HG02943 (cell line): ENCODE results near the gene JUN.
"Not testable (repeated sequence)": the region's sequence is repeated elsewhere in the genome, so short reads cannot be mapped to it uniquely, and the experiment has no call there.

Experiments used
- ATAC-seq: cut with Tn5 transposase; IDR thresholded peaks from one replicate; pipeline ENCODE4 v1.9.1; 2021; ENCODE audit warnings: mild to moderate bottlenecking, low read depth, moderate library complexity; ENCODE audit not compliant: unreplicated experiment

JUN gene

DNA sequence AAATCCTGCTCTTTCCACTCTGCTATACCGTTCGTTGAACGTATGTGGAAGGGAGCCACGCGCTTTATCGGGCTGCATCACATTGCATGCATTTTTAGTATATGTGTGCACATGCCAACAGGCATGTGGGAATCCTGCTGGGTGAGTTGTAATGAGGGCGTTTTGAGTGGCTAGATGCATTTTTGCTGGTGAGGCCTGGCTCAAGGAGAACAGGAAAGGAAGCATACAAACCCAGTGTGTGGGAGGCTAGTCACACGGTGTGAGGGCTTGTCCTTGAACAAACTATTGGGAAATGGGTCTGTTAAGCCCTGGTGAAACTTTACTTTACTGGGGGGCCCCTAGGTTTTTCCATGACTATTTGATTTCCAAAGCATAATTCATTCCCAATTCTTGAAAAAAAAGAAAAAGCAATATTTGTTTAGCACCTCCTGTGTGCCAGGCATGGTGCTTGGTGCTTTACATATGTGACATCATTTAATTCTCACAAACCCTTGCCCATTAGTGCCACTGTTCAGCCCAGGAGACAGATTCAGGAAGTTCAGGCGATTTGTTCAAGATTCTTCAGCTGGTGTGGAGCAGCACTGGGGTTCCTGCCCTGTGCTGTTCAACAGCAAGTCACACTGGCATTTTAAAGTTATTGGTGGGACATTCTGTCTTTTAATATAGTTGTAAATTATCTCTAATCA lies 25.6 kb upstream of the JUN start:
- no peak for ATAC-seq

DNA sequence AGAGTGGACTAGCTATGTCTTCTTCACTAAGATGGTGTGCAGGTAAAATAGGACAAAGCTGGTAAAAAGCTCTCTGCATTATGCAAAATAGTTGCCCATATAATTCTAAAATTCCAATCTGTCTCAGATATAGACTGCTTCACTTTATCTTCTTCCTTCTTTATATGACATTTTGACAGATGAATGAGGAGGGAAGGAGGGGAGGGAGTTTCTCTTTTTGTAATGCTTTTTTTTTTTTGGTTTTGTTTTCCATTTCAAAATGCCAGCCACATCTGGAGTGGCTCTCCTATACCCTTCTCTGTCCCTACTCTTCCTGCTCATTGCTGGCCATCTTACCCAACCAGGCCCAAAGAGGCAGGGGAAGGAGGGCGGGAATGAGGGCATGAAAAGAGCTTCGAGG lies 24.2 kb upstream of the JUN start:
- no peak for ATAC-seq

DNA sequence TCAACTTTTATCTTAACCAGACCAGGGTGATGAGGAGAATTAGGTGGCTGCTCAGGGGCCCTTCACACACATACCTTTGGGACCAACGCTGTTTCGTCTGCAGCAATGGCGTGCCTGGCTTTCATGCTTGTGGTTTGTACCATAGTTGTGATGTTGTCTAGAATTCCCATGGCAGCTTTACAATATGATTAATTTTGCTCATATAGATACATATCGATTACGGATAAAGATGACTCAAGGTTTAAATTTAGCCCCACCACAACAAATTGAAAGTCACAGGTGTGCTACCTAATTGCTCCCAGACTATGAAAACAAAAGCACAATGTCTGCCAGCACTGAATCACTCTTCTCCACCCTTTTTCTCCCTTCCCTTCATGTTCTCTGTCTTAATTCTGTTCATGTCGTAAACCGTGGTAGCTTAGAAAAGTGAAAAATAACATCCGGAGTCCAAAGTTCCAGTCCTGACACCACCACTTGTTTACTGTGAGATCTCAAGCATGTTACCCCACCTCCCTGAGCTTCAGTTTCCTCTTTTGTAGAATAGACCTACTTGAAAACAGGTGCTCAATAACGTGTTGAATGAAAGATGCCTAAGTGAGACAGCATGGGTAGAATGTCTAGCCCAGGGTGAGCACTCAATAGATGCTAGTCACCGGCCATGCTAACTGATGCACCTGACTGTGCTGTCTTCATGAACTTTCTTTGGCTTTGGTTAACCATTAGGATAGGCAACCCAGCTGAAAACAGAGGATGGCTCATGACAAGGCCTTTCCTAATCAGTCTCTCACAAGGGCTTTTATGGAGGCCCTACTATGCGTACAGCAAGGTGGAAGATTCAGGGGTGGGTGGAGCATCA lies 22.1 kb upstream of the JUN start:
- peak; percentile 64 for ATAC-seq

DNA sequence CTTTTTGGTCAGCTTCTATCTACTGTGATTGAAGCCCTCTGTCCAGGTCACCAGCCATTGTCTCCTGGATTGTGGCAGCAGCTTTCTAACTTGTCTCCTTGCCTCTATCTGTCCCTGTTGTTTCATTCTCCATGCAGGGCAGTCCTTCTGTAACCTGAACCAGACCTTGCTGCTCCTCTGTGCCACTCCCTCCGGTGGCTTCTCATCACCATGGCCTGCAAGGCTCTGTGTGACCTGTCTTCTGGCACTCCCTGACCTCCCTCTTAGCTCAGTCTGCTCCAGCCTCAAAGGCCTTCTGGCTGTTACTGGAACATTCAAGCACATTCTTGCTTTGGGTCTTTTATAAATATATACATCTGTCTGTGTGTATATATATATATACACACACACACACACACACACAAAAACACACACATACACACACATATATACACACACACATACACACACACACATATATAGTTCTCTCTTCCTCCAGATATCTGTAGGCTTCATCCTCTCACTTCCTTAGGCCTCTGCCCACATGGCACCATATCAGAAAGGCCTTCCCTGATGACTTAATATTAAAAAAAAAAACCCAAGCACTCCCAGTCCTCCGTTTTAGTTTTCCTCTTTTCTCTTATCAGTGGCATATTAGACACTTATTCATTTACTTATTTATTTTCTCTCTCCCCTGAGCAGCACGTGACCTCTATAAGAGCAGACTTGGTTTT lies 21.2 kb upstream of the JUN start:
- ATAC-seq = no peak

DNA sequence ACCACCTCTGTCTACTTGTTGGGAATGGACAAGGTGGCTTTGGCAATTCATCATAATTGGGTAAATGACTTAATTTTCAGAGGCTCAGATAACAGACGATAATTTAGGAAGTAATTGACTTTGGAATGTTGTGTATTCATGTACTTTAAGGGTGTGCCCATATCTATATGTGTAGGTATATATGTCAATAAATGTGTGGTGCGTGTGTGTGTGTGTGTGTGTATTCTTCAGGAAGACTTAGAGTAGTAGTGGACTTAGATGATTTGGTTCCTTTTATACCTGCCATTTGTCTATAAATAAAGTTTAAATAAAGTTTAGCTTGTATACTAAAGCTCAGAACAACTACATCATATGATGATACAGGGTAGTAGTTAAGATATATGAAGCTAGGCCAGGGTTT lies 20.0 kb upstream of the JUN start:
- ATAC-seq = no peak

DNA sequence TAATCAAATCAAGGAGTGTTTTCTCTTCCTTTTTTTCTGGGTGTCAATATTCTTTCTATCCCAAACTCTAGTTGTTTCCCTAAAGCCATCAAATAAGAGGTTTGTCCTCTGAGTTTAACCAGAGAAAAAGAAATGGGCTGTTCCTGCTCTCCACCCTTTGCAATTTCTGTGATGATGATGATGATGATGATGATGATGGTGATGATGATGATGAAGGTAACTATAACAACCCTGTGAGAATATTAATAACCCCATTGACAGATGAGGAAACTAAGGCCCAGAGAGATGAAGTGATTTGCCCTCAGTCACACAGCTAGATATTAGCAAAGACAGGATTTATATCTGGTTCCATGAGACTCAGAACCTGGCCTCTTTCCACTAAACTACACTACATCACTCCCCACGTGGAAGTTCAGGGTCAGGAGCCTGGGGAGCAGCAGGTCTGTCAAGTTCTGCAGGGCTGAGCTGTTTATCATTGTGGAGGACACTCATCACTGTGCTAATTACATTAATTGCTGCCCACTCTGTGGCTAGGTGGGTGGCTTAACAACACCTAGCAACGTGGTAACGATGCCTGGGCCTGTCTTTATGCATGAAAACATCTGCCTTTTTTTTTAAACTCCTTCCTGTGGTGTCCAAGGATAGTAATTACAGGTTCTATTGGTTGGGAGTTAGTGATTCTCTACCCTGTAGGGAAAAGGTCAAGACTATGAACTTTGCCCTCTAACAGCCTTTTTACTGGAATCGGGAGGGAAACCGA lies 19.0 kb upstream of the JUN start:
- no peak for ATAC-seq

DNA sequence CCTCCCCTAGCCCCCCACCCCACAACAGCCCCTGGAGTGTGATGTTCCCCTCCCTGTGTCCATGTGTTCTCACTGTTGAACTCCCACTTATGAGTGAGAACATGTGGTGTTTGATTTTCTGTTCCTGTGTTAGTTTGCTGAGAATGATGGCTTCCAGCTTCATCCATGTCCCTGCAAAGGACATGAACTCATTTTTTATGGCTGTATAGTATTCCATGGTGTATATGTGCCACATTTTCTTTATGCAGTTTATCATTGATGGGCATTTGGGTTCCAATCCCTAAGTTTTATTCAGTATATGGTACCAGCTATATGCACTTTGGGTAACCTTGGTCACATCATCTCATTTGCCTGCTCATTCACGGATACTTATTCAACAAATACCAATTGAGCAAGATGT lies 17.4 kb upstream of the JUN start:
- not testable (repeated sequence) for ATAC-seq

DNA sequence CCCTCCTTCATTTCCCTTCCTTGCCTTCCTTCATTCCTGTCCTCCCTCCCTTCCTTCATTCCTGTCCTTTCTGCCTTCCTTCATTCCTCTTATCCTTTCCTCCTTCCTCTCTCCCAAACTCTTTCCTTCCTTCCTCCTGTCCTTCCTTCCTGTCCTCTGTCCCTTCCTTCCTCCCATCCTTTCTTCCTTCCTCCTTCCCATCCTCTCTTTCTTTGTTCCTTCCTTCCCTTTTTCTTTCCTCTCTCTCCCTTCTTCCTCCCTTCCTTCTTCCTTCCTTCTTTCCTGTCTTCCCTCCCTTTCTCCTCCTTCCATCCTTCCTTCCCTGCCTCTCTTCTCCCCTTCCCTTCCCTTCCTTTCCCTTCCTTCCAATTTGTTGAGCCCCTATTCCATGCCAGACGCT lies 15.8 kb upstream of the JUN start:
- no peak for ATAC-seq

DNA sequence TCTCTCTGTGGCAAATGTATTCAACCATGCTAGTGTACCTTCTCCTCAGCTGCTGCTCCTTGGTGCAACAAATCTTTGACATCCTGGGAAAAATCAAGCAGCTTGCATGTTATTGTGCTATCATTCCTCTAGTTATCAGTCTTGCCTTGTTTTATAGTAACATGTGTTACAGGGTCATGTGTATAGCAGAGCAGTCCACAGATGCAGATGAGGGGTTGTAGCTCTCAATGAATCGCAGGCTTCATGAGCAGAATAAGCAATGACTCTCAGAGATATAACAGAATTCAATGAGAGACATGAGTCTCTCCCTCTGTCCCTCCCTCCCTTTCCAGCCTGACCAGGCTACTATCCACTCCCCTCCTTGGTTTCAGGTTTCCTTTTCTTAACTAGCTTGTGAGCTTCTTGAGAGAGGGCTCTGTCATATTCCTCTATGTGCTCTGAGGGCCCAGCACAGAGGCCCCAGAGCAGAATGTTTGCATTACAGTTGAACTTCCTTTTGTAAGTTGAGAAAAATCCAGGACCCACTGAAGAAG lies 15.1 kb upstream of the JUN start:
- no peak for ATAC-seq

DNA sequence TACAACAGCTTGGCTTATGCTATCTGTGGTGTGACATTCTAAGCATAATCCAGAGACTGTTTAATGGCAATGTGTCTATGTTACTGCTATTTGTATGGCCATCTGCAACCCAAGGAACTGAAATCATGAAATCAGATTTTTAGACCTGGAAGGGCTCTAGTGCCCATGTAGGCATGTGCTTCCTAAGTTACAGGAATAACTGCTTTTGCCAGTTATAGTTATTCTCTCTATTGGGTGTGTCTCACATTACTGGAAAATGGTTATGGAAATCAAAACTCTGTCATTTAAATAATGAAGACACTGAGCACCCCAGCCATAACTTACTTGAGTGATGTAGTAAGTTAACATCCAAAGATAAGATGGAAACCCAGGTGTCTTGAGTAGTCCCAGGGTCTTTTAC lies 12.6 kb upstream of the JUN start:
- no peak for ATAC-seq

DNA sequence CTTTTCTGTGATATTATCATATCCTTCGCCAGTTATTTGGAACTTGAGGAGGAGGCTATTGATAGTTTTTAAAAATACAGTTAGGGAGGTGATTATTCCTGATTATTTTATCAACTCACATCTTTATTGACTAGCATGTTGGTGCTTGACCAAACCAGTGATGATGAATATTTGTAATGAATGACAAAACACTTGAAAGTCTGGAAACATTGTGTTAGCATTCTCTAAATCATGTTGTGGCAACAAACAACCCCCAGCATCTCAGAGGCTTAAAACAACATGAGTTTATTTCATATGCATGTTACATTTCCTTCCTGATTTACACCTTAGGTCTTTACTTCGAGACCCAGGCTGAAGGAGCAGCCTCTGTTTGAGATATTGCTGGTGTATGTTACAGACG lies 10.7 kb upstream of the JUN start:
- no peak for ATAC-seq

DNA sequence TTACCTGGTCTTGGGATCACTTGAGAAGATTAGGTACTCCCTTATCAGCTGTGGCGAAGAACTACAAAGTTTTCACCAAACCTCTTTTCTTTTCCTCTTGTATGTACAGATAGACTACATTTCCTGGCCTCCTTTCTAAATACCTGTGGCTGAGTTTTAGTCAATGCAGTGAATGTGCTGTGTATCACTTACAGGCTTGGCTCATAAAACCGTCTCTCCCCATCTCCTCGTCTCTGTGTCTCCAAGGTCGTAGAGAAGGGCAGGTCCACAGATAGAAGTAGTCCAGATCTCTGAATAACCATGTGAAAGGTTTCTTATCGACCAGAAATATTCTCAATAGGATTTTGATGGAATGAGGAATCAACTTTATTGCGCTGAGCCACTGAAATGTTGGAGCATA lies 9.0 kb upstream of the JUN start:
- no peak for ATAC-seq

DNA sequence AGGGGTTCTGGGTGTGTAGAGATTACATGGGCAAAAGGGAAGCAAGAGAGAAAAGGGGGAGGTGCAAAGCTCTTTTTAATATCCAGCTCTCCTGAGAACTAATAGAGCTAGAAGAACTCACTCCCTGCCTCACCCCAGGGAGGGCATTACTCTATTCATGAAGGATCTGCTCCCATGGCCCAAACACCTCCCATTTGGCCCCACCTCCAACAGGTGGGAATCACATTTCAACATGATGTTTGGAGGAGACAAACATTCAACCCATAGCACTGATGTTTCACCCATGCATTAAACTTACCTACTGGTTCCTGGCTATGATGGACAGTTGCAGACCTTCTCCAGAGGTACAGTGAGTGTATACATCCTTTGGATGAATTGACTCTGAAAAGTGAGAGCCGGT lies 7.3 kb upstream of the JUN start:
- ATAC-seq = no peak

DNA sequence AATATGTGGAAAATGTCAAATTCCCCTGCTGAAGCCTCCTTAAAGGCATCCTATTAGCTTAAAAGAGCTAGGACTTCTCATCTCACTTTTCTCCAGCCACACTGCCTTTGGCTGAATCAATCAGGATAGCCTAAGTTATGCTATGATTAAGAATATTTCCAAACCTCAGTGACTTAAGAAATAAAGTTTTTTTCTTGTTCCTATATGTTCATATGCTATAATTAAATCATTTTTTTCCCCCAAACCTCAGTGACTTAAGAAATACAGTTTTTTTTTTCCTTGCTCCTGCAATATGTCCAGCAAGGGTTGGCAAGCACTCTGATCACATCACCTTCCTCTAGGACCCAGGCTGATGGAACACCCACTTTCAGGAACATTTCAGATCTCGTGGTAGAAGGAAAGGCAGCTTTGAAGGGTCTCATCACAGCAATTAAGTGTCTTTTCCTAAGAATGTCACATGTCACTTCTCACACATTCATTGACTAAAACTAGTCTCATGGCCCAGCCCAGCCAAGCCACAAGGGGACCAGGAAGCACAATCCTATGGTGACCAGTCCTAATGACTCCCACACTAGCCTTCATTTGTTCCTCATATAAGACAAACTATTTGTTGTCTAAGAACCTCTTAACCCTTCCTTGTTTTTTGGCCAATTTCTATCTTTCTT lies 6.3 kb upstream of the JUN start:
- ATAC-seq = no peak

DNA sequence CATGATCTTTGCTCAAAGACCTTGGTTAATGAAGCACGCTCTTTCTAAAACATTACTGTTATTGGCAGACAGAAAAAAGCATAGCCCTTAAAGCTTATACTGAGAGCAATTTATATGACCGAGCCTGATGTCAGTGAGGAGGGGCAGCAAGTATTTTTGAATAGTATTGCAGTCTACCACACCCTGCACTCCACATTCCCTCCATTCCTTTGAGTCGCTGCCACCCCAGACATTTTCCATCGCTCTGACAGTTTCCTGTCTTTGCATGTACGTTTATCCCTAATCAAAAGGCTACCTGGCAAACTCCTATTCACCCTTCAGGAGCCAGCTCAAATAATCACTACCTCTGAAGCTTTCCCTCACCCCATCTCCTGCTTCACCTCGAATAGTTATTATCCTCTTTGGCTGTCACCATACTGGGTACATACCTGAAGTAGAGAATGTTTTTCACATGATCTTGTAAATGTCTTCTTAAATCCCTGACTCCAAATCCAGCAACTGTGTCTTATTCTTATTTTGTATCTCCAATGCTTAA lies 5.5 kb upstream of the JUN start:
- no peak for ATAC-seq

DNA sequence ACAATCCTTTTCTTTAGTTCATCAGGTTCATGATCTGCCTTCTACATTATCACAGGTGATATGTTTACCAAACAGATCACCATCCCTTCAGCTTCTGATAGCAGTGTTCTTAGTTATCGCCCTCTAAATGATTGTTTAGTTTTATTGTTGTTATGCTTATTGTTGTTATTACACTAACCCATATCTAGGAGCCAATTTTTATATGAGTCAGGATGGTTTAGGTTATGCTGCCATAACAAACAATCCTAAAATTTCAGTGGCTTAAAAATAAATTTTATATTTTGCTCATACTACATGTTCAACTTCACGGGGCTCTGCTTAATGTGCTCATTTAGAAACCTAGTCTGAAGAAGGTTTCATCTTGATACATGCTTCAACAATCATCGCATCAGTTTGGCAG lies 4.4 kb upstream of the JUN start:
- ATAC-seq = no peak

DNA sequence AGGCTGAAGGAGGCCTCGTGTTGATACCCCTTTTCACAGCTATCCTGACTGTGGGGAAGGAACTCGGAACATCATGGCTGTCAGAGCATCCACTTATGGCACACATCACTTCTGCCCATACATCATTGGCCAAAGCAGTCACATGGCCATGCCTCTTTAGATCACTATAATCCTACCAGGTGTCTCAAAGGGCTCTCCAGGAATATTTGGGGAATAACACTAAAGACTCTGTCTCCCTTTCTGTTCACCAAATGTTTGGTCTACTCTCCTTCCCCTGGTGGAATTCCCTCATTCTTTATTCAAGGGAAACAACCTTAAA lies 3.0 kb upstream of the JUN start:
- no peak for ATAC-seq

DNA sequence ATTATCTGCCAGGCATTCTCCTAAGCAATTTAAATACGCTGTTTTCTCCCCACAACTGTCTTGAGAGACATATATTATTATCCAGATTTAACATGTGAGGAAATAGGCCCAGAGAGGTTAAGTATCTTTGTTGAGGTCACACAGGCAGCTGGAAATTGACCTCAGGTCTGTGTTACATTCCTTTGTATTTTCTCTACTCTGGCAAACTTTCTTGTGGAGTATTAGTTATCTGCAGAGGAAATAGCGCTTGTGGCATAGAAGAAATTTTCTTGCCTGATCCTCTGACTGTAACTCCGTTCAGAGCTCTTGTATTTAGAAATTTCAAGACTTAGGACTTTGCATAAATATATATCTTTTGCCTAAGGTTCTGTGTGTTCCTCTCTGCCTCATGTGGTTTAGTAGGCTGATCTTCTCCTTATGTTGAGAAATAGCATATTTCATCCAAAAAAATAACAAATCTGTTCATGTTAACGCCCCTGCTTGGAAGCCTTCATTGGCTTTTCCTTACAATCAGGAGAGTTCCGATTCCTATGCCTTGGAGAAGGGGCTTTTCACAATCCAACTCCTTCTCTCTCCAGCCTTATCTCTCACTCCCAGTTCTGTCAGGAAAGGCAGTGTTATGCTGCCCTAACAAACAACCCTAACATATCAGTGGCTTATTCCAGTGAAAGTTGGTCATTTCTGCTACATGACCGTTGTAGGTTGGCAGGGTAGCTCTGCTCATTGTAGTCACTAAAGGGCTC lies 2.5 kb upstream of the JUN start:
- no peak for ATAC-seq

DNA sequence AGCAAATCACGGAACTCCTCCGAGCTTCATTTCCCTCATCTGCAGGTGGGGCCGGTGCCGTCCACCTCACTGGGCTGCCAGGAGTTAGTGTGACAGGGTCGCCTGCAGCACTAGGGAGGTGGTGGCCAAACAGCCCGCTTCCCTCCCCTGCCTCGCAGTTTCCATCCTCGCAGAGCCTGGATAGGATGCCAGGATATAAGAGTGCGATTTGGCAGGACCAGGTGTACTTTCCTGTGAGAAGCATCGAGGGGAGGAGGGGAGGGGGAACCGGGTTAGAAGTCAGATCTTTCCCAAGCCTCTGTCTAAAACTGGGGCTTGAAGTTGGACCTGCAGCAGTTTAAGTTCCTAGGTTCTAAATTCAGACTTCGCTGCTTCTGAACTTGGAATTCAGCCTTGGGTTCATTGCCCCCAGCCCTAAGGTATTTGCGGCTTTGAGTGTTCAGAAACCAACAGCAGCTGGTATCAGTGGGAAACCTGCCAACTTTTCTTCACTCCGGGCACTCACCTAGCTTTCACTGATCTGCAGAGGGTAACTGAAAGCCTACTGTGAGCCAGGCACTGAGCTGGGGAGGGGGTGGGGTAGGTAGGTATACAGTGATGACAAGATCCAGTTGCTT lies 1.7 kb upstream of the JUN start:
- no peak for ATAC-seq
